Left renal cortex interstitium (tissue), 4 donors: ENCODE data around the gene TFDP1. TPM values are rescaled to one million over a fixed set of nuclear protein-coding genes. Genes with fewer than 3 reads are reported as not detected.
"Not testable (repeated sequence)": the region's sequence is repeated elsewhere in the genome, so short reads cannot be mapped to it uniquely, and the experiment has no call there.

Experiments used
- DNase-seq, 4 donors: peaks; one replicate each; pipeline ENCODE4 v3.0.0-alpha.2; 2013; ENCODE audit warnings: low read depth in 4 of 4, low spot score in 2 of 4, missing footprints in 1 of 4
- polyA plus RNA-seq, 4 donors: library from polyadenylated mRNA; unstranded; fragments of 120-200 nt; gene quantifications; one replicate each; pipeline ENCODE4 v1.2.1, GENCODE V29; 2013; ENCODE audit not compliant: insufficient read length in 4 of 4

TFDP1 gene
- polyA plus RNA-seq, 4 donors: 83.3 to 93.0 (median 88.2) TPM

DNA sequence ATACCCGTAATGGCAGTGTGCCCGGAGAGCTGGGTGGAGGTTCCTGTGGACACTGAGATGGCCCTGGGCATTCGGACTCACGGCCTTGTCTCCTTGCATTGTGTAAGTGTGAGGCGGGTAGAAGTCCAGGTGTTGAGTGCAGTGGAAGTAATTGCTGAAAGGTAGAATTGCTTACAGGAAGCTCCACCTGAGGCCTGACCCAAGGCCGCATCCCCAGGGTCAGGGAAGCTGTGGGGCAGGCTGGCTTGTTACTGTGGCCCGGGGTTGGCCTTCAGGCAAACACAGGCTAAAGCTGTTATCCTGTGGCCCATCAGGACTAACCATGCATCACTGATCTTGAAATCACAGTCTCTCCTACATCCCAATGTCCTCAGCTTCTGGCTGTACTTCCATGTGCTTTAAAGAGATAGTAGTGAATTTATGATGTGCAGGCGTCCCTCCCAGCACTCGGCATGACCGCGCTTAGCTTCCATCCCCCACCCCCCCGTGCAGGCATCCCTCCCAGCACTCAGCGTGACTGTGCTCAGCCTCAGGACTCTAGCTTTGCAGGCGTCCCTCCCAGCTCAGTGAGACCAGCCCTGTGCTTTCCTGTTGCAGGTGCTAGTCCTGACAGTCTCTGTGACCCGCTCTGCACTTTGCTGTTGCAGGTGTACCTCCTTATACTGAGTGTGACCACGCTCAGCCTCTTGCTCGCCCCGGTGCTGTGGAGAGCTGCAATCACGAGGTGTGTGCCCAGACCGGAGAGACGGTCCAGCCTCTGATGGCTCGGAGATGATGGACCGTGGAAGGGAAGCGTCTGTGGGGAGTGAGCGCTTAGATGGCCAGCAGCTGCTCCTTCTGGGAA is 35.6 kb upstream of the TFDP1 start:
- no peak for DNase-seq

DNA sequence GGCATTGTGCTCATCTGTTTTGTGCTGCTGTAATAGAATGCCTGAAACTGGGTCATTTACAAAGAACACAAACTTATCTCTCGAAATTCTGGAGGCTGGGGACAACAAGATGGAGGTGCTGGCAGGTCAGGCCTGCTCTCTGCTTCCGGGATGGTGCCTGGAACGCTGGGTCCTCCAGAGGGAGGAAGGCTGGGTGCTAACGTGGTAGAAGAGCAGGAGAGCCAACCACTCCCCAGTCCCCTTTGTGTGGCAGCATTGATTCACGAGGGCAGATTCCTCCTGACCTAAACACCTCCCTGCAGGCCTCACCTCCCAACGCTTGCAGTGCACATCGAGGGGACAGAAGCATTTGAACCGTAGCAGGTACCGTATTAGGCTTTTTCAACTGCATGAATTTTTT is 34.1 kb upstream of the TFDP1 start:
- no peak for DNase-seq

- DNase-seq: no peak
Observed at GRCh38 chr13:113551081-113552000, 33.2 kb upstream of the TFDP1 start.

DNA sequence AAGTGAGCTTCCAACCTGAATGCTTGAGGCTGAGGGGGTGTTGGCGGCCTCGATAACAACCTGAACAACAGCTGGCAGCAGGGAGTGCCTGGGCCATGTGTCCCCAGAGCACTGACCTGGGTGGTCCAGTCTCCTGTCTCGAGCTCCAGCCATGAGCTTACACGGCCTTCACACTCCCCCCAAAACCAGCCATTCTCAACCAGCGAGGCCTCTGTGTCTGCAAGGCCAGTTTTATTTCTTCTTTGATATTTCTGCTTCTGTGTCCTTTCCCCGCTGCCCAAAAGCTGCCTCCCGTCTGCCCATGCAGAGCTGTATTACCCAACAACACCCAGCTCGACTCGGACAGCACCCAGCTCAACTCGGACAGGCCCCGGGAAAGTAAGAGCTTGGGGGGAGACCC is 32.5 kb upstream of the TFDP1 start:
- no peak for DNase-seq

DNA sequence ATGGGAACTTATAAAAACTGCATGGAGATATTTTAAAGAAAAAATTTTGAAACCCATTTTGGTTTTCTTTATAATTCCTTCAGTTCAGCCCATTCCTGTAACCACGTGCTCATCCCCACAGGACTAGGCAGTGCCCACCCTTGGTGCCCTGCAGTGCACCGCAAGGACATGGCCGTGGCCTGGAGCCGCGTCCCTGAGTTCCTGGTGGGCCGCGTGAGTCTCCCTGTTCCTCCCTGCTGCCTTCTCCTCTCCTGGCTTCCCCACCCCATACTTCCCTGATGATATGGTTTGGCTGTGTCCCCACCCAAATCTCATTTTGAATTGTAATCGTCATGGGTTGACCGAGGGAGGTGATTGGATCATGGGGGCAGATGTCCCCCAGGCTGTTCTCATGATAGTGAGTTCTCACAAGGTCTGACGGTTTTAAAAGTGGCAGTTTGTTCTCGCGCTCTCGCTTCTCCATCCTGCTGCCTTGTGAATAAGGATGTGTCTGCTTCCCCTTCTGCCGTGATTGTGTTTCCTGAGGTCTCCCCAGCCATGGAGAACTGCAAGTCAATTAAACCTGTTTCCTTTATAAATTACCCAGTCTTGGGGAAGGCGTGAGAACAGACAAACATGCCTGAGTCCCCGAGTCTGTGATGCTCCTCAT is 31.6 kb upstream of the TFDP1 start:
- no peak for DNase-seq

DNA sequence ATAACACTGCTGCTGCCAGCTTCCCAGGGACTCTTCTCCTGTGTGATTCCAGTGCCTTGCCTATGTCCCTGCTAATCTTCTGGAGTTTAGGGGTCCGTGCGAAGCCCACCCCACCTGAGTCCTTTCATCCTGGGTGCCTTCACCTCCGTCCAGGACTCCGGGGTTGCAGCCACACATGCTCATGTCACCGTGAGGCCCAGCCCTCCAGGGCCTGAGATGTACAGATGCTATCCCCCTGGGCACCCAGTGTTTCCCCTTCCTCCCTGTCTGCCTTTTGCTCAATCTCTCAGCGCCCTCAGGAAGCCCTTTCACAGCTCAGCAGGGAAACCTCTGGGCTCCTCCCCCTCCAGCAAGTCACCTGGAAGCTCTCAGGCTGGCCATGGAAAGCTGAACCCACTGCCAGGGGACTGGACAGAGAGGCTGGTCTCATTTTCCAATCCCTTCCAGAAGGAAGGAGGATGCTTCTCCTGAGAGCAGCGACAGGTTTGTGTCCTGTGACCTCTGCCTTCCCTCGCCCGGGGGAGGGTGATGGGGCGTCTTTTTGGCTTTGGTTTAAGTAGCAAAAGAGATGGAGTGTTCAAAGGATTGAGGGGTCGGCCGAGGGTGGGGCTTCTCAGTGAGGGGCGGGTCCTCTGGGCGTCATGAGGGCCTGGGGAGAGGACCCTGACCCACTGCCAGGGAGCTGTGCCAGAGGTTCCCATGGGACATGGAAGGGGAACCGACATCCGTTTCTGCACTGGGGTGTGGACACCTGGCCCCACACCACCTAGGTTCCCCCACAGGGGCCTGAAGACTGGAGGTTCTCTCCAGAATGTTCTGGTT is 30.8 kb upstream of the TFDP1 start:
- DNase-seq: no peak

GRCh38 chr13:113554333-113554700 is 30.2 kb upstream of the TFDP1 start:
- no peak for DNase-seq

DNA sequence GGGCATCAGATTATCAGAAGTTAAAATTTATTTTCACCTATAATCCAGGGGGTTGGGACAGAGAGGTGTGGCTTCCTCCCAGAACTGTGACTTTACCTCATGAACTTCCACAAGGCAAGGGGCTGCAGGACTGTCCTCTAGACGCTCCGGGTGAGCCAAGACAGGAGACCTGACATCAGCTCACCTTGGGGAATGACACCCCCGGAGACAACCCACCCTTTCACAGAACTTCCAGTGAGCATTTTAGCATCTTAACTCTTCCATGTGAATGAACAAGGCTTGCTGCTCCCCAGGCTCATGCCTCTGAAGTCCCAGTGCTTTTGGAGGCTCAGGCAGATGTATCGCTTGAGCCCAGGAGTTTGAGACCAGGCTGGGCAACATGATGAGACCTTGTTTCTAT is 29.4 kb upstream of the TFDP1 start:
- no peak for DNase-seq

- no peak for DNase-seq
Observed at GRCh38 chr13:113557013-113557412, 27.5 kb upstream of the TFDP1 start.

GRCh38 chr13:113558461-113558860 is 26.1 kb upstream of the TFDP1 start:
- DNase-seq: no peak

- DNase-seq: no peak
Observed at GRCh38 chr13:113559061-113559460, 25.5 kb upstream of the TFDP1 start.

- DNase-seq: no peak
Observed at GRCh38 chr13:113559901-113560644, 24.5 kb upstream of the TFDP1 start.

GRCh38 chr13:113560645-113561416 is 23.7 kb upstream of the TFDP1 start:
- no peak for DNase-seq

GRCh38 chr13:113561417-113562084 is 23.0 kb upstream of the TFDP1 start:
- no peak for DNase-seq

- peak in 2 of 4 donors; percentile 51 to 78 for DNase-seq
Observed at GRCh38 chr13:113562085-113562749, 22.3 kb upstream of the TFDP1 start.

DNA sequence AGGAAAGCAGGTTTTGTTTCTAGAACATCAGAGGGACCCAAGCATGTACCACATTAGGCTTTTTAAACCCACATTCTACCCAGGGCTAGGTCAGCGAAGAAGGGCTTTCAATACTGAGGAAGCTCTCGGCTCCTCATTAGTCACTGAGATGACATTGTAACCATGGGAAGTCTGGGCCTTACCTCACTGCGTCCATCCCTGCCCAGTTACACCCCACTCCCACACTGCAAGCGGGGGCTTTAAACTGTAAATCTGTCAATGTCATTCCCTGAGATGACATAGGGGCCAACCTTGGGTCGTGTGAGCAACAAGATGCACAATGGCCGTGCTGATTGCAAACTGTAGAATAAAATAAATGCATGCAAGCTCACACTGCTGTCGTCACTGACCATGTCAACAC is 21.7 kb upstream of the TFDP1 start:
- DNase-seq: no peak

GRCh38 chr13:113563511-113563910 is 21.0 kb upstream of the TFDP1 start:
- DNase-seq: not testable (repeated sequence)
